GM12878 (cell line): ENCODE measurements around the gene TOM1L1.

Source experiments
- EGR1 ChIP-seq, 2 experiments: IDR thresholded peaks; 1 replicate in 1 of 2; 2 replicates in 1 of 2; pipeline ENCODE4 v1.6.1; 2011 to 2012; ENCODE audit warnings: low read depth in 2 of 2, low read length in 2 of 2, borderline replicate concordance in 1 of 2, mild to moderate bottlenecking in 1 of 2, moderate library complexity in 1 of 2
- FOXK2 ChIP-seq: fragments of 450-650 bp; IDR thresholded peaks from 2 replicates; pipeline ENCODE4 v1.6.1; 2017; ENCODE audit warnings: mild to moderate bottlenecking, moderate library complexity
- MXI1 ChIP-seq: fragments of 150-350 bp; IDR thresholded peaks from 2 replicates; pipeline ENCODE4 v1.6.1; 2011; ENCODE audit warnings: low read depth, mild to moderate bottlenecking, inconsistent platforms, low read length, improper control_type of control experiment
- NBN ChIP-seq: fragments of 450-650 bp; IDR thresholded peaks from 2 replicates; pipeline ENCODE4 v1.6.1; 2016
- NFYB ChIP-seq: IDR thresholded peaks from 2 replicates; pipeline ENCODE4 v1.6.1; 2011; ENCODE audit warnings: low read depth, mild to moderate bottlenecking, low read length, improper control_type of control experiment, moderate library complexity; ENCODE audit not compliant: insufficient read depth
- POLR2A ChIP-seq: IDR thresholded peaks from 2 replicates; pipeline ENCODE4 v1.6.1; 2011; ENCODE audit warnings: low read depth, mild to moderate bottlenecking, low read length
- SUPT20H ChIP-seq: IDR thresholded peaks from 2 replicates; pipeline ENCODE4 v1.6.1; 2011; ENCODE audit warnings: low read depth, mild to moderate bottlenecking, low read length, moderate library complexity, borderline replicate concordance; ENCODE audit not compliant: control insufficient read depth
- YY1 ChIP-seq: IDR thresholded peaks from 2 replicates; pipeline ENCODE4 v1.6.1; 2011; ENCODE audit warnings: low read depth, mild to moderate bottlenecking, low read length
- TF ChIP-seq, protein P1 (sequence below): fragments of 150-350 bp; IDR thresholded peaks from 2 replicates; pipeline ENCODE4 v1.6.1; 2014; ENCODE audit warnings: mild to moderate bottlenecking, low read depth, low read length
- TF ChIP-seq, protein P2 (sequence below): IDR thresholded peaks from 2 replicates; pipeline ENCODE4 v1.6.1; 2012; ENCODE audit warnings: low read length, inconsistent platforms
- TF ChIP-seq, protein P3 (sequence below), 3 experiments: IDR thresholded peaks in 2 of 3; conservative IDR thresholded peaks in 1 of 3; 2 replicates each; pipeline ENCODE4 v1.5.1; 2011; ENCODE audit warnings: low read depth in 3 of 3, low read length in 3 of 3, mild to moderate bottlenecking in 3 of 3, control low read depth in 2 of 3, moderate library complexity in 2 of 3, inconsistent platforms in 1 of 3, mixed read lengths in 1 of 3; ENCODE audit not compliant: control insufficient read depth in 2 of 3, insufficient read depth in 1 of 3; ENCODE audit errors: extremely low read depth in 1 of 3
- TF ChIP-seq, protein P4 (sequence below): IDR thresholded peaks from 2 replicates; pipeline ENCODE4 v1.6.1; 2011; ENCODE audit warnings: borderline replicate concordance, low read depth, mild to moderate bottlenecking, moderate library complexity, mixed read lengths, low read length; ENCODE audit not compliant: insufficient read depth; ENCODE audit errors: extremely low read length

DNA sequence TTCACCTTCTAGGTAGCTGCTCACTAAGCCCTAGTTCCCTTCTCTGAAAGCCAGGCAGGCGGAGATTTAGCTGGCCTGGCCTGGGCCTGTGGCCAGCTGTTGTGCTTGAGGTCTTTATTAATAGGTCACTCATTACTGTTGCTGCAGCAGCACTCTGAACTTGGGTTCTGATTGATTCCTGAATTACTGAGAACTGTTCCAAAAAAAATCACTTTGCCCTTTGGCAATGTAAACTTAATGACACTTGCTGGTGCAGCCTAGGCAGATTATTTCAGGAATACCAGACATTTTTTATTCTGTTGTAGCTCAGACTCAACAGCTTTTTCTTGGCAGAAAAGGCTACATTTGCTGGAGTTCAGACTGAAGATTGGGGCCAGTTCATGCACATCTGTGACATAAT is 2.7 kb downstream of the TOM1L1 start:
- TF ChIP-seq, protein P1, sequence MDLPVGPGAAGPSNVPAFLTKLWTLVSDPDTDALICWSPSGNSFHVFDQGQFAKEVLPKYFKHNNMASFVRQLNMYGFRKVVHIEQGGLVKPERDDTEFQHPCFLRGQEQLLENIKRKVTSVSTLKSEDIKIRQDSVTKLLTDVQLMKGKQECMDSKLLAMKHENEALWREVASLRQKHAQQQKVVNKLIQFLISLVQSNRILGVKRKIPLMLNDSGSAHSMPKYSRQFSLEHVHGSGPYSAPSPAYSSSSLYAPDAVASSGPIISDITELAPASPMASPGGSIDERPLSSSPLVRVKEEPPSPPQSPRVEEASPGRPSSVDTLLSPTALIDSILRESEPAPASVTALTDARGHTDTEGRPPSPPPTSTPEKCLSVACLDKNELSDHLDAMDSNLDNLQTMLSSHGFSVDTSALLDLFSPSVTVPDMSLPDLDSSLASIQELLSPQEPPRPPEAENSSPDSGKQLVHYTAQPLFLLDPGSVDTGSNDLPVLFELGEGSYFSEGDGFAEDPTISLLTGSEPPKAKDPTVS = no peak
- TF ChIP-seq, protein P2, sequence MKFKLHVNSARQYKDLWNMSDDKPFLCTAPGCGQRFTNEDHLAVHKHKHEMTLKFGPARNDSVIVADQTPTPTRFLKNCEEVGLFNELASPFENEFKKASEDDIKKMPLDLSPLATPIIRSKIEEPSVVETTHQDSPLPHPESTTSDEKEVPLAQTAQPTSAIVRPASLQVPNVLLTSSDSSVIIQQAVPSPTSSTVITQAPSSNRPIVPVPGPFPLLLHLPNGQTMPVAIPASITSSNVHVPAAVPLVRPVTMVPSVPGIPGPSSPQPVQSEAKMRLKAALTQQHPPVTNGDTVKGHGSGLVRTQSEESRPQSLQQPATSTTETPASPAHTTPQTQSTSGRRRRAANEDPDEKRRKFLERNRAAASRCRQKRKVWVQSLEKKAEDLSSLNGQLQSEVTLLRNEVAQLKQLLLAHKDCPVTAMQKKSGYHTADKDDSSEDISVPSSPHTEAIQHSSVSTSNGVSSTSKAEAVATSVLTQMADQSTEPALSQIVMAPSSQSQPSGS = no peak
- TF ChIP-seq EGR1 (IDR thresholded peaks at IDR 0.05; ENCODE audit: borderline replicate concordance in 1 of 2, low read depth in 2 of 2, low read length in 2 of 2) = no peak
- no peak for TF ChIP-seq FOXK2
- no peak for TF ChIP-seq SUPT20H
- TF ChIP-seq, protein P3, sequence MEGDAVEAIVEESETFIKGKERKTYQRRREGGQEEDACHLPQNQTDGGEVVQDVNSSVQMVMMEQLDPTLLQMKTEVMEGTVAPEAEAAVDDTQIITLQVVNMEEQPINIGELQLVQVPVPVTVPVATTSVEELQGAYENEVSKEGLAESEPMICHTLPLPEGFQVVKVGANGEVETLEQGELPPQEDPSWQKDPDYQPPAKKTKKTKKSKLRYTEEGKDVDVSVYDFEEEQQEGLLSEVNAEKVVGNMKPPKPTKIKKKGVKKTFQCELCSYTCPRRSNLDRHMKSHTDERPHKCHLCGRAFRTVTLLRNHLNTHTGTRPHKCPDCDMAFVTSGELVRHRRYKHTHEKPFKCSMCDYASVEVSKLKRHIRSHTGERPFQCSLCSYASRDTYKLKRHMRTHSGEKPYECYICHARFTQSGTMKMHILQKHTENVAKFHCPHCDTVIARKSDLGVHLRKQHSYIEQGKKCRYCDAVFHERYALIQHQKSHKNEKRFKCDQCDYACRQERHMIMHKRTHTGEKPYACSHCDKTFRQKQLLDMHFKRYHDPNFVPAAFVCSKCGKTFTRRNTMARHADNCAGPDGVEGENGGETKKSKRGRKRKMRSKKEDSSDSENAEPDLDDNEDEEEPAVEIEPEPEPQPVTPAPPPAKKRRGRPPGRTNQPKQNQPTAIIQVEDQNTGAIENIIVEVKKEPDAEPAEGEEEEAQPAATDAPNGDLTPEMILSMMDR (IDR thresholded peaks at IDR 0.05 in 2 of 3, conservative IDR thresholded peaks at IDR 0.05 in 1 of 3; ENCODE audit: control insufficient read depth in 2 of 3, extremely low read depth in 1 of 3, insufficient read depth in 1 of 3, low read depth in 3 of 3, low read length in 3 of 3) = no peak
- TF ChIP-seq NBN = no peak
- TF ChIP-seq POLR2A = no peak
- TF ChIP-seq, protein P4, sequence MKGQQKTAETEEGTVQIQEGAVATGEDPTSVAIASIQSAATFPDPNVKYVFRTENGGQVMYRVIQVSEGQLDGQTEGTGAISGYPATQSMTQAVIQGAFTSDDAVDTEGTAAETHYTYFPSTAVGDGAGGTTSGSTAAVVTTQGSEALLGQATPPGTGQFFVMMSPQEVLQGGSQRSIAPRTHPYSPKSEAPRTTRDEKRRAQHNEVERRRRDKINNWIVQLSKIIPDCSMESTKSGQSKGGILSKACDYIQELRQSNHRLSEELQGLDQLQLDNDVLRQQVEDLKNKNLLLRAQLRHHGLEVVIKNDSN = no peak
- no peak for TF ChIP-seq MXI1
- TF ChIP-seq NFYB = no peak
- TF ChIP-seq YY1 = no peak
